HepG2 (cell line): ENCODE measurements around the gene ZC3H12A. TPM values are rescaled to one million over a fixed set of nuclear protein-coding genes. Genes with fewer than 3 reads are reported as not detected.

Experiments
- ATAC-seq: fragments of 200-7000 bp; cut with Tn5 transposase; 3 replicates; pipeline ENCODE4 v1.9.1; 2020; ENCODE audit warnings: mild to moderate bottlenecking, moderate library complexity
- BruUV-seq: library from RNA; stranded (reverse); fragments of 400-500 nt; replicated peaks from 2 replicates; lab custom pipeline; 2021; lab: Mats Ljungman, UMichigan
- CTCF ChIA-PET: fragments of 300-600 bp; formaldehyde crosslinking; extraction: SDS; loops from one replicate; lab custom pipeline; 2021; ENCODE audit warnings: low total read pairs, inconsistent platforms, low intra/inter-chr PET ratio; lab: Yijun Ruan, JAX
- POLR2A ChIA-PET: fragments of 350-600 bp; sonication (Branson Sonifier 250); formaldehyde crosslinking; loops from one replicate; lab custom pipeline; 2020; ENCODE audit warnings: antibody characterized with exemption, inconsistent platforms; lab: Yijun Ruan, JAX
- DNase-seq: peaks from one replicate; pipeline ENCODE4 v3.0.0-alpha.2; 2015; ENCODE audit warnings: low spot score
- FAIRE-seq: peaks from 3 replicates; lab custom pipeline; 2011; peaks lifted over from hg19 to GRCh38; lab: Jason Lieb, UNC
- H2AFZ ChIP-seq: one replicate; pipeline ENCODE4 v1.6.1; 2011; ENCODE audit warnings: low read length, inconsistent platforms
- H3K27ac ChIP-seq: fragments of 300-600 bp; 3 replicates; pipeline ENCODE4 v1.8.0; 2011; ENCODE audit warnings: mixed run types, mild to moderate bottlenecking, mixed read lengths, low read length, inconsistent platforms; ENCODE audit not compliant: insufficient read depth; ENCODE audit errors: extremely low read length
- H3K27me3 ChIP-seq, 2 experiments: fragments of 200-600 bp in 1 of 2; 2 replicates in 1 of 2; 3 replicates in 1 of 2; pipeline versions ENCODE4 v1.6.0 to v1.8.0; 2011; ENCODE audit warnings: low read length in 2 of 2, mild to moderate bottlenecking in 2 of 2, moderate library complexity in 2 of 2, inconsistent platforms in 1 of 2; ENCODE audit not compliant: insufficient read depth in 2 of 2, control insufficient read depth in 1 of 2
- H3K36me3 ChIP-seq, 2 experiments: fragments of 200-600 bp in 1 of 2; replicated peaks in 1 of 2; 2 replicates in 1 of 2; 3 replicates in 1 of 2; pipeline versions ENCODE4 v1.5.1 to v1.8.0; 2011; ENCODE audit warnings: low read length in 2 of 2, inconsistent platforms in 1 of 2; ENCODE audit not compliant: insufficient read depth in 2 of 2, control insufficient read depth in 1 of 2
- H3K4me1 ChIP-seq: 2 replicates; pipeline ENCODE4 v1.5.1; 2012; ENCODE audit warnings: low read length, inconsistent platforms; ENCODE audit not compliant: insufficient read depth
- H3K4me2 ChIP-seq: 2 replicates; pipeline ENCODE4 v1.6.0; 2011; ENCODE audit warnings: low read depth, low read length, inconsistent platforms
- H3K4me3 ChIP-seq, 3 experiments: fragments of 200-600 bp in 1 of 3; sonication (generic), shearing (Covaris generic) in 1 of 3; replicated peaks in 1 of 3; 2 replicates each; pipeline ENCODE4 v1.5.1; 2011 to 2016; ENCODE audit warnings: low read length in 3 of 3, inconsistent platforms in 2 of 3, low read depth in 2 of 3, mild to moderate bottlenecking in 2 of 3, control low read depth in 1 of 3, mixed read lengths in 1 of 3; ENCODE audit not compliant: insufficient read depth in 1 of 3
- H3K79me2 ChIP-seq: one replicate; pipeline ENCODE4 v1.6.1; 2011; ENCODE audit warnings: low read length, inconsistent platforms; ENCODE audit not compliant: insufficient read depth
- H3K9ac ChIP-seq: 2 replicates; pipeline ENCODE4 v1.6.0; 2011; ENCODE audit warnings: mild to moderate bottlenecking, low read depth, low read length, inconsistent platforms; ENCODE audit not compliant: insufficient read depth
- H3K9me3 ChIP-seq: 2 replicates; pipeline ENCODE4 v1.5.1; 2012; ENCODE audit warnings: mild to moderate bottlenecking, low read length
- H4K20me1 ChIP-seq: 2 replicates; pipeline ENCODE4 v1.6.0; 2011; ENCODE audit warnings: inconsistent platforms, mild to moderate bottlenecking, low read length, moderate library complexity; ENCODE audit not compliant: insufficient read depth
- BCL3 ChIP-seq: sonication (generic); formaldehyde crosslinking; IDR thresholded peaks from 2 replicates; pipeline ENCODE4 v1.5.1; 2020; ENCODE audit warnings: mild to moderate bottlenecking, missing genetic modification reagents, moderate library complexity
- ELF1 ChIP-seq: sonication (generic); formaldehyde crosslinking; IDR thresholded peaks from 2 replicates; pipeline ENCODE4 v1.4.0; 2020; ENCODE audit warnings: missing genetic modification reagents
- GFI1 ChIP-seq: sonication (generic); formaldehyde crosslinking; IDR thresholded peaks from 2 replicates; pipeline ENCODE4 v1.5.0; 2020; ENCODE audit warnings: missing genetic modification reagents, mild to moderate bottlenecking, borderline replicate concordance
- HBP1 ChIP-seq: IDR thresholded peaks from 2 replicates; pipeline ENCODE4 v1.6.1; 2016; ENCODE audit warnings: low read depth, control low read depth
- HNRNPH1 ChIP-seq: fragments of 200-400 bp; formaldehyde crosslinking; optimal IDR thresholded peaks from 2 replicates; pipeline ENCODE3; 2017; ENCODE audit warnings: mild to moderate bottlenecking, low read depth, low read length
- MATR3 ChIP-seq: sonication (generic); formaldehyde crosslinking; IDR thresholded peaks from 2 replicates; pipeline ENCODE4 v1.4.0; 2020; ENCODE audit warnings: missing genetic modification reagents
- POLR2AphosphoS2 ChIP-seq: IDR thresholded peaks from 2 replicates; pipeline ENCODE4 v1.6.1; 2011; ENCODE audit warnings: low read depth, low read length, improper control_type of control experiment
- SRY ChIP-seq: sonication (generic); formaldehyde crosslinking; IDR thresholded peaks from 2 replicates; pipeline ENCODE4 v1.8.0; 2022; ENCODE audit warnings: mild to moderate bottlenecking, missing genetic modification reagents
- TOE1 ChIP-seq: sonication (generic); formaldehyde crosslinking; IDR thresholded peaks from 2 replicates; pipeline ENCODE4 v1.4.0; 2020; ENCODE audit warnings: mild to moderate bottlenecking, missing genetic modification reagents
- ZNF552 ChIP-seq: sonication (generic); formaldehyde crosslinking; IDR thresholded peaks from 2 replicates; pipeline ENCODE4 v1.9.0; 2022; ENCODE audit warnings: missing genetic modification reagents, mild to moderate bottlenecking, borderline replicate concordance
- ZNF839 ChIP-seq: sonication (generic); formaldehyde crosslinking; IDR thresholded peaks from 2 replicates; pipeline ENCODE4 v1.4.0; 2020; ENCODE audit warnings: missing genetic modification reagents, mild to moderate bottlenecking, borderline replicate concordance
- WGBS: methylation state at CpG from one replicate; pipeline ENCODE4 v1.1.6; 2017; ENCODE audit warnings: low lambda C conversion rate; 5-methylcytosine and 5-hydroxymethylcytosine counted together
- in situ Hi-C: cut with HindIII; loops from 2 replicates; pipeline ENCODE4 v1.10.0; 2017; ENCODE audit warnings: low pct_unique_long_range_greater_than_20kb; ENCODE audit not compliant: extremely low pct_ligation_motif_present
- intact Hi-C: fragments of 100-400 bp; cut with micrococcal nuclease; formaldehyde crosslinking; loops from one replicate; pipeline ENCODE4 v1.10.0; 2022; ENCODE audit not compliant: unreplicated experiment
- polyA plus RNA-seq, 8 experiments: library from polyadenylated mRNA; depleted of rRNA in 3 of 8; stranded (reverse) in 7 of 8; unstranded in 1 of 8; fragments of >200 nt; fragmentation: Illumina TruSeq in 4 of 8; extraction: Trizol in 4 of 8; gene quantifications; 2 replicates each; pipeline versions ENCODE4 v1.2.1 to v1.2.3, GENCODE V29; 2011 to 2016; ENCODE audit warnings: low read depth in 4 of 8, missing spikeins in 1 of 8, mixed read lengths in 1 of 8; ENCODE audit not compliant: insufficient read depth in 1 of 8
- total RNA-seq, 5 experiments: library from RNA; depleted of rRNA; stranded (reverse); fragments of >200 nt; fragmentation: Illumina TruSeq; extraction: Trizol; gene quantifications; 2 replicates each; pipeline ENCODE4 v1.2.3, GENCODE V29; 2016; ENCODE audit warnings: low read depth in 1 of 5

ZC3H12A gene
- total and polyA plus RNA-seq, 2 of the 13 experiments (the other 11 are each of a cell fraction or from before 2014, with no cell fraction given), result 6.8 to 13.3 TPM

GRCh38 chr1:37501661-37502060 lies 27.3 kb downstream of the ZC3H12A start:
- POLR2A ChIA-PET, result interaction anchor here (2.4 kb wide), 1 partner anchor 13 kb away, joined by 10 read pairs; the partner anchor contains the start of gene MEAF6
- no peak for ATAC-seq
- H3K36me3 ChIP-seq, result peaks cover 20 to 65% of the 10 kb centered on the region in 2 experiments; a peak in 4 of 5 replicates
- H3K27me3 ChIP-seq, result no peaks in the 10 kb centered on the region
- H3K27ac ChIP-seq, result no peak overlapping the region
- in situ Hi-C loops, result no loop called here
- peaks cover 18% of the 10 kb centered on the region for H3K4me1 ChIP-seq
- no peaks in the 10 kb centered on the region for H3K9me3 ChIP-seq
- BruUV-seq, result no TSS peak
- no peak overlapping the region for H3K4me3 ChIP-seq
- no peaks in the 10 kb centered on the region for H3K79me2 ChIP-seq
- WGBS, result 98% methylated on average over 5 of the region's 5 CpGs
- intact Hi-C loops, result no loop called here
- H2AFZ ChIP-seq, result no peak overlapping the region
- H3K4me2 ChIP-seq, result no peak overlapping the region
- DNase-seq, result no peak
- no peaks in the 10 kb centered on the region for H4K20me1 ChIP-seq
- no peak overlapping the region for H3K9ac ChIP-seq
- FAIRE-seq, result no peak
- CTCF ChIA-PET, result no interaction called here
- TF ChIP-seq TOE1 (CRISPR knock-in tag) (no peak), BCL3 (CRISPR knock-in tag) (no peak), MATR3 (CRISPR knock-in tag) (no peak), HBP1 (no peak), ZNF552 (CRISPR knock-in tag) (no peak), HNRNPH1 (no peak), ELF1 (CRISPR knock-in tag) (no peak), GFI1 (CRISPR knock-in tag) (no peak), ZNF839 (CRISPR knock-in tag) (no peak), SRY (CRISPR knock-in tag) (no peak), POLR2AphosphoS2 (no peak)
